Stimulated activated CD8-positive, alpha-beta memory T cell treated with anti-CD3 and anti-CD28 coated beads, Interleukin-2, amount 100 ng/mL, for 48 hours (primary cell): ENCODE results near the gene ZNF346.

Experiments used
- DNase-seq, 2 donors: peaks; one replicate each; pipeline ENCODE4 v3.0.0-alpha.2; 2020; ENCODE audit warnings: low read depth in 2 of 2

The ZNF346 gene

GRCh38 chr5:177116631-177117373, 94.3 kb downstream of the ZNF346 start:
- DNase-seq = peak; percentile 75 to 81

- DNase-seq = no peak
These were observed 95.0 kb downstream of the ZNF346 start for GRCh38 chr5:177117441-177118045.

GRCh38 chr5:177122566-177122965, 100.1 kb downstream of the ZNF346 start:
- no peak for DNase-seq

- no peak for DNase-seq
These were observed 101.4 kb downstream of the ZNF346 start for GRCh38 chr5:177123789-177124485.

- no peak for DNase-seq
These were observed 102.0 kb downstream of the ZNF346 start for GRCh38 chr5:177124486-177124991.

GRCh38 chr5:177126771-177127170, 104.3 kb downstream of the ZNF346 start:
- no peak for DNase-seq

GRCh38 chr5:177128551-177128981, 106.1 kb downstream of the ZNF346 start:
- no peak for DNase-seq

- no peak for DNase-seq
These were observed 107.9 kb downstream of the ZNF346 start for GRCh38 chr5:177130211-177131018.
